HCT116 (cell line): ENCODE data around the gene ATP13A2.

ENCODE experiments used
- EZH2phosphoT487 ChIP-seq: fragments of 200-600 bp; IDR thresholded peaks from 2 replicates; pipeline ENCODE4 v1.6.1; 2018; ENCODE audit warnings: antibody characterized with exemption, borderline replicate concordance
- JUND ChIP-seq: IDR thresholded peaks from 2 replicates; pipeline ENCODE4 v1.6.1; 2012
- POLR2A ChIP-seq: IDR thresholded peaks from 2 replicates; pipeline ENCODE4 v1.7.0; 2011; ENCODE audit warnings: borderline replicate concordance; ENCODE audit not compliant: insufficient read depth, insufficient read length; ENCODE audit errors: extremely low read depth
- REST ChIP-seq: IDR thresholded peaks from 2 replicates; pipeline ENCODE4 v1.6.1; 2012; ENCODE audit warnings: low read depth
- TCF7L2 ChIP-seq: IDR thresholded peaks from 2 replicates; pipeline ENCODE4 v1.7.0; 2011; ENCODE audit warnings: borderline replicate concordance, inconsistent platforms; ENCODE audit not compliant: insufficient read depth, insufficient read length; ENCODE audit errors: extremely low read depth

- no peak for TF ChIP-seq REST
- TF ChIP-seq JUND = no peak
- TF ChIP-seq EZH2phosphoT487 = no peak
- TF ChIP-seq TCF7L2 = no peak
- no peak for TF ChIP-seq POLR2A
These were observed 42.6 kb downstream of the ATP13A2 start for GRCh38 chr1:16969057-16969611.
